Epithelial cell of proximal tubule (primary cell): ENCODE data around the gene CDH10. TPM values are rescaled to one million over a fixed set of nuclear protein-coding genes. Genes with fewer than 3 reads are reported as not detected.

Source experiments
- DNase-seq: peaks from one replicate; pipeline ENCODE4 v3.0.0-alpha.2; 2011; ENCODE audit warnings: low read depth
- H3K4me3 ChIP-seq: 2 replicates; pipeline ENCODE4 v1.5.1; 2011; ENCODE audit warnings: low read depth, mild to moderate bottlenecking, low read length
- total RNA-seq: library from RNA; depleted of rRNA; stranded (reverse); fragments of >200 nt; gene quantifications from 2 replicates; pipeline ENCODE4 v1.2.3, GENCODE V29; 2015
- TF ChIP-seq, protein P1 (sequence below): conservative IDR thresholded peaks from 2 replicates; pipeline ENCODE4 v1.5.1; 2012; ENCODE audit warnings: low read depth, mild to moderate bottlenecking, low read length

The CDH10 gene
- total RNA-seq, 1 donor from 2014 or later = 0.58 TPM

DNA sequence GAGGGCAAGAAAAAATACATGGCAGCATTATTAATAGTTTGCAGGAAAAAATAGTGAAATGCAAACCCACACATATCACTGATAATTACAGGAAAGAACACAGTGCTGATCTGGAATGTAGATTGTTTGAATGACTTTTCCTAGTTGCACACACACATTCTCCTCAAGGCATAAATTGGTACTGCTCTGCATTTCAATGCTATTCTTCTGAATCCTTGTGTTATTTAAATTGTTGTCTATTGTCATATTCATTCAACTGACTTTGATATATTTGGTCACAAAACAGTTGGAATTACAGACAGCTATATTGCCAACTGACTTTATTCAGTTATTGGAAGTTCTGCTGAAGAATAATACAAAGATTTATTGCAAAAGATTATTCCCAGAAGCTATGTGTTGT lies 139.5 kb downstream of the CDH10 start:
- TF ChIP-seq, protein P1, sequence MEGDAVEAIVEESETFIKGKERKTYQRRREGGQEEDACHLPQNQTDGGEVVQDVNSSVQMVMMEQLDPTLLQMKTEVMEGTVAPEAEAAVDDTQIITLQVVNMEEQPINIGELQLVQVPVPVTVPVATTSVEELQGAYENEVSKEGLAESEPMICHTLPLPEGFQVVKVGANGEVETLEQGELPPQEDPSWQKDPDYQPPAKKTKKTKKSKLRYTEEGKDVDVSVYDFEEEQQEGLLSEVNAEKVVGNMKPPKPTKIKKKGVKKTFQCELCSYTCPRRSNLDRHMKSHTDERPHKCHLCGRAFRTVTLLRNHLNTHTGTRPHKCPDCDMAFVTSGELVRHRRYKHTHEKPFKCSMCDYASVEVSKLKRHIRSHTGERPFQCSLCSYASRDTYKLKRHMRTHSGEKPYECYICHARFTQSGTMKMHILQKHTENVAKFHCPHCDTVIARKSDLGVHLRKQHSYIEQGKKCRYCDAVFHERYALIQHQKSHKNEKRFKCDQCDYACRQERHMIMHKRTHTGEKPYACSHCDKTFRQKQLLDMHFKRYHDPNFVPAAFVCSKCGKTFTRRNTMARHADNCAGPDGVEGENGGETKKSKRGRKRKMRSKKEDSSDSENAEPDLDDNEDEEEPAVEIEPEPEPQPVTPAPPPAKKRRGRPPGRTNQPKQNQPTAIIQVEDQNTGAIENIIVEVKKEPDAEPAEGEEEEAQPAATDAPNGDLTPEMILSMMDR = no peak
- no peak overlapping the region for H3K4me3 ChIP-seq
- no peak for DNase-seq

DNA sequence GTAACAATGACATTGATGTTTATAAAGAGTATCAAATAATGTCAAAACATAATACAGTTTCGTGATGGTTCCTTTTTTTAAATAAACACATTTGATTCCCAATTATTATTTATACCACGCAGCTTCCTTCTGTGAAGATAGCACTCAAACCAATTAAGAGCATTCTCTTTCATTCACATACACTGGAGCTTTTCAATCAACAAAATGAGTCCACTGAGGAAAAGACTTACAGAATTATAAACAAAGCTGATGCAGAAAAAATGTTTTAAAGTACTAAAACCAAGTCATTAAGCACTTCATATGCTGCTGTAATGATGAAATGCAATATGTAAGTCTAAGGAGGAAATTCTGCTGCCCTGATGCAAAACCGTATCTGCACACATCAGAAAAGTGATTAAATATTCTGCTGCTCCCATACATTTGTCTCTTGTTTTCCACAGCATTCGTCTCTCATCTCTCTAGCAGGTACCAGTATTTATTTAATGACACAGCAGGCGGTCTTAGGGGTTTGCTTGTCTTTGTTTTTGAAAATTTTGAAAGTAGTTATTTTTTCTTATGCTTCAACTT lies 147.1 kb downstream of the CDH10 start:
- DNase-seq = no peak
- H3K4me3 ChIP-seq = no peak overlapping the region
- TF ChIP-seq, protein P1 = no peak

DNA sequence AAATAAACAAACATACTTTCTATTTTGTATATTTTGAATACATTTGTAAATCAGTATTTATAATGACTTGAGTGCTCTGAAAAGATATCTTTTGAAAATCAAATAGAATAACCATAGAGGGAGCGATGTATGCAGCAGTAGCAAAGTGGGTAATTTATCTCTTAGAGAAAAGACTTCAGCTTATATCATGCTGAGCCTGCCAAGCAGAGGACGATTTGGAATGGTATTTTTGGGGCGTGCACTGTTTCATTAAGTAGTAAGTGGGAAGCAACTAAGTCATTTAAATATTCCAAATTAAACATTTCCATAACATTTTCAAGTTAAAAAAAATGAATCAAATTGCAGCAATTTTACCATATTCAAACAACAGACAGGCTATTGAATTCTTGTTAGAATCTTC lies 147.6 kb downstream of the CDH10 start:
- H3K4me3 ChIP-seq = no peak overlapping the region
- TF ChIP-seq, protein P1 = no peak
- DNase-seq = no peak

DNA sequence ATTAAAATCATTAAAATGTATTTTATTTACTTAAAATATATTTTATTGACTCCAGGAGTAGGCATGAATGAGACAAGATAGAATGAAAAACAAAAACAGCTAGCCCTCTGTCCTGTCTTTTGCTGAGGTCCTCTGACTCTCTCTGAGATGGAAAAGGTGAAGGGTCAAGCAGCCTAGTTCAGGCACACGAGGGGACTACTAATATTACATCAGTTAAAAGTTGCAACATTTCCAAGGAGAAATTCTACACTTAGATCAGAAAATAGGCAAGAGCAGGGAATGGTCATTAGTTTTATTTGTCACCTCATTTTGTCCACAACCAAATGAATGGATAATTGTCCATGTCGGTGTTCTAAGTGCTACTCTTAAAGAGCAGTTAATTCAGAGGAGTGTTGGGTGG lies 148.5 kb downstream of the CDH10 start:
- TF ChIP-seq, protein P1 = no peak
- H3K4me3 ChIP-seq = no peak overlapping the region
- DNase-seq = no peak

DNA sequence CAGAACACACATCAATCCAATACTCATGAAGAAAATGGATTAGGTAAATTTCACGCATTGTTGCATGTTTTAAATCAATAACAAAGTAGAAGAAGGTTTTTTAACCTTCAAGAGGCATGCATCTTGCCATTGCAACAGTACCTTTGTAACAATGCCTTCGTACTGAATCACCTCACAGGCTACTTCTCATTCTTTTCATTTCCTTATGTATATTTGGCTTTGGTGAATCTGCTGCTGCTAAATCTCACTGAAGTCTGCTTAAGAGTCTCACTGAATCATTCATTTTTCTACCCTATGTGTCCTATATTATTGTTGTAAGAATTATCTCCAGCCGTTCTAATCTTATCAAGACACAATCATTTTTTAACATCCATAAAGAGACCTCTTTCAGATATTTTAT lies 152.5 kb downstream of the CDH10 start:
- H3K4me3 ChIP-seq = no peak overlapping the region
- TF ChIP-seq, protein P1 = no peak
- DNase-seq = no peak

DNA sequence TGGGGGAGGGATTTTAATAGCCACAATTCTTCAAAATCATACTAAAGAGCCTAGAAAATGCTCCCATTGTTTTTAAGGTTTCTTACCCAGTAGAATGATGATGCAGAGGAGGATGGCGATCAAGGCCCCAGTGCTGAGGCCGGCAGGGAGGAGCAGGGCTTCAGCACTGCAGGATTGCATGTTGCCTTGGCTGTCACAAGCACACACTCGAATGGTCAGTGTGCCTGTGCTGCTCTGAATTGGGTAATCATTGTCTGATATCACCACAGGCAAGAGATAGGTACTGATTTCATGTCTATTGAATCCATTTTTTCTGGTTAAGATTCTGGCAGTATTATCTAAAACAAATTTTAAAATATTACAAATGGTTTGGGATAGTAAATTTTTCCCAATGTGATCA lies 153.3 kb downstream of the CDH10 start:
- TF ChIP-seq, protein P1 = no peak
- no peak for DNase-seq
- H3K4me3 ChIP-seq = no peak overlapping the region
